B cell (primary cell): ENCODE measurements around the gene TAPBPL. TPM values are rescaled to one million over a fixed set of nuclear protein-coding genes. Genes with fewer than 3 reads are reported as not detected.

ENCODE experiments used
- ATAC-seq: fragments of 200-7000 bp; cut with Tn5 transposase; one replicate; pipeline ENCODE4 v1.10.0; 2021; ENCODE audit warnings: low read depth, mild to moderate bottlenecking, moderate number of reproducible peaks, moderate library complexity
- CTCF ChIA-PET: fragments of 350-600 bp; sonication (Branson Sonifier 250); formaldehyde crosslinking; loops from one replicate; lab custom pipeline; 2021; ENCODE audit warnings: antibody characterized with exemption, inconsistent platforms; lab: Charles Lee
- POLR2A ChIA-PET: fragments of 350-600 bp; sonication (Branson Sonifier 250); formaldehyde crosslinking; loops from one replicate; lab custom pipeline; 2021; ENCODE audit warnings: antibody characterized with exemption; lab: Charles Lee
- DNase-seq: peaks from one replicate; pipeline ENCODE4 v3.0.0; 2013
- H2AFZ ChIP-seq: 2 replicates; pipeline ENCODE4 v1.6.1; 2012; ENCODE audit warnings: mild to moderate bottlenecking, low read depth, low read length; ENCODE audit not compliant: insufficient read depth, poor library complexity, severe bottlenecking
- H3K27ac ChIP-seq, 2 donors: 1 replicate in 1 of 2; 2 replicates in 1 of 2; pipeline ENCODE4 v1.5.1; 2012 to 2013; ENCODE audit warnings: low read length in 2 of 2, mild to moderate bottlenecking in 2 of 2, moderate library complexity in 1 of 2
- H3K27me3 ChIP-seq, 4 experiments: fragments of 200-600 bp in 1 of 4; sonication (generic) in 1 of 4; replicated peaks in 1 of 4; 1 replicate in 2 of 4; 2 replicates in 2 of 4; pipeline versions ENCODE4 v1.6.1 to v1.7.0; 2013 to 2016; ENCODE audit warnings: low read length in 3 of 4, mild to moderate bottlenecking in 2 of 4, mixed read lengths in 1 of 4, moderate library complexity in 1 of 4; ENCODE audit not compliant: insufficient read depth in 4 of 4, control insufficient read depth in 3 of 4; ENCODE audit errors: control extremely low read depth in 1 of 4
- H3K36me3 ChIP-seq, 2 experiments: replicated peaks in 1 of 2; 1 replicate in 1 of 2; 2 replicates in 1 of 2; pipeline versions ENCODE4 v1.6.1 to v1.7.1; 2013; ENCODE audit warnings: low read length in 1 of 2; ENCODE audit not compliant: insufficient read depth in 2 of 2, control insufficient read depth in 1 of 2; ENCODE audit errors: control extremely low read depth in 1 of 2, extremely low read depth in 1 of 2
- H3K4me1 ChIP-seq, 2 donors: fragments of 200-600 bp in 1 of 2; sonication (generic) in 1 of 2; 1 replicate in 1 of 2; 2 replicates in 1 of 2; pipeline versions ENCODE4 v1.5.1 to v1.6.1; 2013 to 2017; ENCODE audit warnings: low read length in 2 of 2; ENCODE audit not compliant: control insufficient read depth in 2 of 2, insufficient read depth in 2 of 2
- H3K4me2 ChIP-seq: replicated peaks from 2 replicates; pipeline ENCODE3; 2012; ENCODE audit warnings: mild to moderate bottlenecking, low read depth, low read length; ENCODE audit not compliant: poor library complexity, severe bottlenecking
- H3K4me3 ChIP-seq, 5 experiments: fragments of 200-600 bp in 1 of 5; sonication (generic) in 1 of 5; 1 replicate in 3 of 5; 2 replicates in 2 of 5; pipeline versions ENCODE4 v1.5.1 to v1.7.0; 2011 to 2016; ENCODE audit warnings: low read length in 4 of 5, mild to moderate bottlenecking in 4 of 5, low read depth in 2 of 5, control low read depth in 1 of 5, moderate library complexity in 1 of 5; ENCODE audit not compliant: insufficient read depth in 1 of 5; ENCODE audit errors: control extremely low read depth in 1 of 5, extremely low read depth in 1 of 5
- H3K79me2 ChIP-seq: fragments of 200-600 bp; sonication (generic); one replicate; pipeline ENCODE4 v1.6.0; 2016; ENCODE audit warnings: low read length; ENCODE audit not compliant: control insufficient read depth, insufficient read depth
- H3K9ac ChIP-seq: fragments of 200-600 bp; sonication (generic); 2 replicates; pipeline ENCODE4 v1.6.1; 2017; ENCODE audit warnings: mild to moderate bottlenecking, low read length, moderate library complexity
- H3K9me3 ChIP-seq, 3 donors: one replicate each; pipeline versions ENCODE4 v1.6.1 to v1.7.1; 2013; ENCODE audit warnings: low read length in 2 of 3; ENCODE audit not compliant: control insufficient read depth in 2 of 3, insufficient read depth in 1 of 3; ENCODE audit errors: control extremely low read depth in 1 of 3
- H4K20me1 ChIP-seq: 2 replicates; pipeline ENCODE4 v1.6.0; 2012; ENCODE audit warnings: mild to moderate bottlenecking, low read length; ENCODE audit not compliant: insufficient read depth, control insufficient read depth, poor library complexity, severe bottlenecking
- H3K27ac Mint-ChIP-seq: one replicate; pipeline ENCODE4 v1.8.0; 2021; ENCODE audit warnings: mixed read lengths
- H3K27me3 Mint-ChIP-seq: one replicate; pipeline ENCODE4 v1.8.0; 2021; ENCODE audit warnings: mixed read lengths
- H3K4me1 Mint-ChIP-seq: one replicate; pipeline ENCODE4 v1.8.0; 2021; ENCODE audit warnings: mixed read lengths
- H3K4me3 Mint-ChIP-seq: one replicate; pipeline ENCODE4 v1.8.0; 2021; ENCODE audit warnings: mixed read lengths
- H3K9me3 Mint-ChIP-seq: one replicate; pipeline ENCODE4 v1.8.0; 2022; ENCODE audit warnings: mixed read lengths; ENCODE audit not compliant: insufficient read depth
- CTCF ChIP-seq: fragments of 200-600 bp; IDR thresholded peaks from one replicate; pipeline ENCODE4 v1.8.0; 2022; ENCODE audit warnings: antibody characterized with exemption, mild to moderate bottlenecking
- EZH2 ChIP-seq: IDR thresholded peaks from 2 replicates; pipeline ENCODE4 v1.6.1; 2012; ENCODE audit warnings: borderline replicate concordance, low read depth, mild to moderate bottlenecking, moderate library complexity, low read length; ENCODE audit not compliant: insufficient read depth, poor library complexity, severe bottlenecking
- WGBS: methylation state at CpG from one replicate; pipeline ENCODE4 v1.1.5; 2013; ENCODE audit warnings: missing lambda C conversion rate; ENCODE audit not compliant: insufficient coverage; 5-methylcytosine and 5-hydroxymethylcytosine counted together
- intact Hi-C: fragments of 100-400 bp; cut with micrococcal nuclease; formaldehyde crosslinking; loops from one replicate; pipeline ENCODE4 v1.10.0; 2022
- polyA minus RNA-seq: library from RNA; depleted of rRNA, polyadenylated mRNA; stranded (reverse); fragments of >200 nt; gene quantifications from 2 replicates; pipeline ENCODE4 v1.2.3, GENCODE V29; 2012
- polyA plus RNA-seq: library from polyadenylated mRNA; depleted of rRNA; stranded (reverse); fragments of >200 nt; gene quantifications from 2 replicates; pipeline ENCODE4 v1.2.3, GENCODE V29; 2012
- total RNA-seq, 2 donors: library from RNA; stranded (reverse); fragments of 120-200 nt in 1 of 2; gene quantifications; 1 replicate in 1 of 2; 2 replicates in 1 of 2; pipeline versions ENCODE4 v1.2.3 to v1.2.4, GENCODE V29; 2013 to 2022

The TAPBPL gene
- total RNA-seq (71.2 and 80.5 TPM in 2 replicates), polyA plus RNA-seq (73.3 and 103 TPM in 2 replicates), polyA minus RNA-seq (70.7 and 80.8 TPM in 2 replicates)
- total RNA-seq (2013): 39.7 TPM

- Histone ChIP-seq H3K27ac (peak within 1 kb of the TSS; percentile 96 to 98), H3K9ac (peak within 1 kb of the TSS; percentile 98), H3K4me1 (peaks cover 33 to 55% of the 10 kb centered on the region in 2 donors), H3K4me3 (peak within 1 kb of the TSS; percentile 86 to 97 (median 94)), H4K20me1 (no peaks in the 10 kb centered on the region), H3K27me3 (no peaks in the 10 kb centered on the region), H3K4me2 (peak within 1 kb of the TSS; percentile 83), H2AFZ (peak within 1 kb of the TSS; percentile 80), H3K9me3 (no peaks in the 10 kb centered on the region), H3K79me2 (peaks cover 62% of the 10 kb centered on the region), H3K36me3 (peaks cover 0 to 36% of the 10 kb centered on the region in 2 experiments)
- Mint-ChIP-seq H3K27me3 (no peaks in the 10 kb centered on the region), H3K4me3 (peak within 1 kb of the TSS; percentile 97), H3K9me3 (no peaks in the 10 kb centered on the region), H3K4me1 (peaks cover 64% of the 10 kb centered on the region), H3K27ac (peak within 1 kb of the TSS; percentile 99)
- ChIA-PET CTCF (interaction anchor here (0.8 to 5.2 kb wide), 13 partner anchors 12 to 103 kb away, joined by 3 to 80 read pairs (median 4); partner anchors contain the start of gene VAMP1), POLR2A (interaction anchor here (0.5 to 3.4 kb wide), 12 partner anchors 7 to 275 kb away, joined by 3 to 54 read pairs (median 8); partner anchors contain the start of genes GAPDH and VAMP1)
- DNase-seq (peak; percentile 91), ATAC-seq (peak; percentile 81)
- WGBS: 0% methylated on average over 21 of the region's 27 CpGs
- intact Hi-C loops: loop anchor here (1.0 kb wide), 4 partner anchors 7 to 28 kb away; partner anchors contain the start of gene CD27
- TF ChIP-seq EZH2 (no peak), CTCF (no peak)
Measured at GRCh38 chr12:6451348-6452244, at the start of gene TAPBPL. Gene TAPBPL, plus strand, starts transcription at chr12:6452042. Its CDS starts 207 bp downstream, at chr12:6452249.

- Histone ChIP-seq H4K20me1 (no peaks in the 10 kb centered on the region), H2AFZ (no peak overlapping the region), H3K4me3 (no peak overlapping the region), H3K27me3 (no peaks in the 10 kb centered on the region), H3K9me3 (no peaks in the 10 kb centered on the region), H3K79me2 (no peaks in the 10 kb centered on the region), H3K27ac (no peak overlapping the region), H3K4me1 (no peaks in the 10 kb centered on the region), H3K36me3 (no peaks in the 10 kb centered on the region), H3K4me2 (no peak overlapping the region), H3K9ac (no peak overlapping the region)
- ATAC-seq (no peak), DNase-seq (no peak)
- Mint-ChIP-seq H3K27ac (no peak overlapping the region), H3K9me3 (no peaks in the 10 kb centered on the region), H3K4me3 (no peak overlapping the region), H3K4me1 (no peaks in the 10 kb centered on the region), H3K27me3 (peaks cover 32% of the 10 kb centered on the region)
- WGBS: 89% methylated on average over 3 of the region's 5 CpGs
- CTCF ChIA-PET: no interaction called here
- intact Hi-C loops: no loop called here
- TF ChIP-seq CTCF (no peak), EZH2 (no peak)
- POLR2A ChIA-PET: no interaction called here
Measured at GRCh38 chr12:6404390-6404789, 47.5 kb upstream of the TAPBPL start.
